ENCODE results near the gene NRM.
"Not testable (repeated sequence)": the region's sequence is repeated elsewhere in the genome, so short reads cannot be mapped to it uniquely, and the experiment has no call there.

NRM gene

GRCh38 chr6:30690403-30691207 is at the start of gene NRM:
NRM (minus strand) TSS chr6:30690984; CDS start chr6:30690974, 10 bp downstream.
- peak; percentile 38 for DNase-seq (ENCODE audit: low read depth, low spot score)

GRCh38 chr6:30740540-30740870 is 49.7 kb upstream of the NRM start:
- DNase-seq (ENCODE audit: low read depth, low spot score): no peak

- DNase-seq (ENCODE audit: low read depth, low spot score): no peak
Measured at GRCh38 chr6:30738532-30738931, 47.7 kb upstream of the NRM start.

- DNase-seq (ENCODE audit: low read depth, low spot score): no peak
Measured at GRCh38 chr6:30735668-30736314, 45.0 kb upstream of the NRM start.

- no peak for DNase-seq (ENCODE audit: low read depth, low spot score)
Measured at GRCh38 chr6:30732237-30732943, 41.6 kb upstream of the NRM start.

- peak; percentile 66 for DNase-seq (ENCODE audit: low read depth, low spot score)
Measured at GRCh38 chr6:30730601-30731435, 40.0 kb upstream of the NRM start.

- no peak for DNase-seq (ENCODE audit: low read depth, low spot score)
Measured at GRCh38 chr6:30727920-30728553, 37.3 kb upstream of the NRM start.

GRCh38 chr6:30726506-30727413 is 36.0 kb upstream of the NRM start:
- no peak for DNase-seq (ENCODE audit: low read depth, low spot score)

- no peak for DNase-seq (ENCODE audit: low read depth, low spot score)
Measured at GRCh38 chr6:30725713-30726505, 35.1 kb upstream of the NRM start.

- no peak for DNase-seq (ENCODE audit: low read depth, low spot score)
Measured at GRCh38 chr6:30724906-30725667, 34.3 kb upstream of the NRM start.

- not testable (repeated sequence) for DNase-seq (ENCODE audit: low read depth, low spot score)
Measured at GRCh38 chr6:30723843-30724741, 33.3 kb upstream of the NRM start.

- DNase-seq (ENCODE audit: low read depth, low spot score): not testable (repeated sequence)
Measured at GRCh38 chr6:30723159-30723842, 32.5 kb upstream of the NRM start.

- DNase-seq (ENCODE audit: low read depth, low spot score): peak; percentile 73
Measured at GRCh38 chr6:30722280-30723112, 31.7 kb upstream of the NRM start.

GRCh38 chr6:30722025-30722279 is 31.2 kb upstream of the NRM start:
- DNase-seq (ENCODE audit: low read depth, low spot score): not testable (repeated sequence)

GRCh38 chr6:30721198-30722024 is 30.6 kb upstream of the NRM start:
- peak; percentile 93 for DNase-seq (ENCODE audit: low read depth, low spot score)

Measured in activated CD4-positive, CD25-positive, alpha-beta regulatory T cell treated with anti-CD3 and anti-CD28 coated beads, Interleukin-2, amount 50 U/mL, for 16 hours (primary cell).